CD8-positive, alpha-beta memory T cell (primary cell): ENCODE measurements around the gene ABCA2. TPM values are rescaled to one million over a fixed set of nuclear protein-coding genes. Genes with fewer than 3 reads are reported as not detected.
"Not testable (repeated sequence)": the region's sequence is repeated elsewhere in the genome, so short reads cannot be mapped to it uniquely, and the experiment has no call there.

Source experiments
- CTCF ChIA-PET: fragments of 350-600 bp; sonication (Branson Sonifier 250); formaldehyde crosslinking; loops from one replicate; lab custom pipeline; 2021; ENCODE audit warnings: antibody characterized with exemption; lab: Charles Lee
- POLR2A ChIA-PET: fragments of 350-600 bp; sonication (Branson Sonifier 250); formaldehyde crosslinking; loops from one replicate; lab custom pipeline; 2021; ENCODE audit warnings: antibody characterized with exemption; lab: Charles Lee
- DNase-seq, 5 donors: peaks; one replicate each; pipeline versions ENCODE4 v3.0.0 to v3.0.0-alpha.2; 2020 to 2022; ENCODE audit warnings: mixed read lengths in 1 of 5
- H3K27ac ChIP-seq: one replicate; pipeline ENCODE4 v1.7.0; 2013; ENCODE audit warnings: low read depth, mild to moderate bottlenecking, low read length, moderate library complexity
- H3K27me3 ChIP-seq: 2 replicates; pipeline ENCODE4 v1.7.0; 2013; ENCODE audit warnings: low read length, mild to moderate bottlenecking; ENCODE audit not compliant: insufficient read depth, poor library complexity, severe bottlenecking
- H3K36me3 ChIP-seq: 2 replicates; pipeline ENCODE4 v1.7.0; 2013; ENCODE audit warnings: mild to moderate bottlenecking, low read length, moderate library complexity; ENCODE audit not compliant: insufficient read depth
- H3K4me1 ChIP-seq: 2 replicates; pipeline ENCODE4 v1.7.0; 2013; ENCODE audit warnings: mild to moderate bottlenecking, low read length, moderate library complexity; ENCODE audit not compliant: insufficient read depth
- H3K4me3 ChIP-seq: 2 replicates; pipeline ENCODE4 v1.7.0; 2013; ENCODE audit warnings: mild to moderate bottlenecking, low read length
- H3K9me3 ChIP-seq: 2 replicates; pipeline ENCODE4 v1.7.0; 2013; ENCODE audit warnings: mild to moderate bottlenecking, low read length
- H3K27ac Mint-ChIP-seq, 8 donors: one replicate each; pipeline ENCODE4 v1.8.0; 2020 to 2021; ENCODE audit warnings: mixed read lengths in 8 of 8, mild to moderate bottlenecking in 6 of 8, inconsistent platforms in 3 of 8, moderate library complexity in 3 of 8
- H3K27me3 Mint-ChIP-seq, 2 donors: one replicate each; pipeline ENCODE4 v1.8.0; 2020 to 2021; ENCODE audit warnings: mixed read lengths in 2 of 2, mild to moderate bottlenecking in 1 of 2, moderate library complexity in 1 of 2
- H3K36me3 Mint-ChIP-seq, 3 donors: one replicate each; pipeline ENCODE4 v1.8.0; 2020 to 2021; ENCODE audit warnings: mixed read lengths in 3 of 3, inconsistent platforms in 1 of 3, mild to moderate bottlenecking in 1 of 3
- H3K4me1 Mint-ChIP-seq, 3 donors: one replicate each; pipeline ENCODE4 v1.8.0; 2020 to 2021; ENCODE audit warnings: mixed read lengths in 3 of 3, inconsistent platforms in 1 of 3, mild to moderate bottlenecking in 1 of 3
- H3K4me3 Mint-ChIP-seq, 7 donors: one replicate each; pipeline ENCODE4 v1.8.0; 2020 to 2021; ENCODE audit warnings: mixed read lengths in 7 of 7, mild to moderate bottlenecking in 6 of 7, moderate library complexity in 4 of 7, inconsistent platforms in 2 of 7
- H3K9me3 Mint-ChIP-seq, 5 donors: one replicate each; pipeline ENCODE4 v1.8.0; 2020 to 2022; ENCODE audit warnings: mixed read lengths in 5 of 5, mild to moderate bottlenecking in 3 of 5, moderate library complexity in 2 of 5, inconsistent platforms in 1 of 5
- polyA plus RNA-seq: library from polyadenylated mRNA; unstranded; fragments of 300-500 nt; fragmentation: Illumina TruSeq; gene quantifications from one replicate; pipeline ENCODE4 v1.2.3, GENCODE V29; 2021
- total RNA-seq, 2 experiments: library from RNA; stranded (reverse); gene quantifications; one replicate each; pipeline ENCODE4 v1.2.3, GENCODE V29; 2021

Gene ABCA2
- total and polyA plus RNA-seq, 3 experiments from 2014 or later: 15.9 to 20.7 (median 20.2) TPM

DNA sequence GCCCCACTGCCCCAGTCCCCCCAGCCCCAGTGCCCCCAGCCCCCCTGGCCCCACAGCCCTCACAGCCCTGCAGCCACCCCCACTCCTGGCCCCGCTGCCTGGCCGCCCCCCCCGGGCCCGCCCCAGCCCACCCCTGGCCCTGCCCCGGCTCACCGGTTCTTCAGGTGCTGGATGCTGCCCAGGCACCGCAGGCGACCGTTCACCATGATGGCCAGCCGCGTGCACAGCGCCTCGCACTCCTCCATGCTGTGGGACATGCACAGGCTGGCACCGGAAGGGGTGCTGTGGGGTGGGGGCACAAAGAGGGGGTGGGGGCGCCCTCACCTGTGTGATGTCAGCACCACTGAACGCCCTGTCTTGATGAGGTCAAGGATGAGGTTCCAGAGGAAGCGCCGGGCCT lies 18.8 kb downstream of the ABCA2 start:
- ChIA-PET CTCF (interaction anchor here (1.4 kb wide), 1 partner anchor 38 kb away, joined by 3 read pairs; no protein-coding TSS in a partner anchor), POLR2A (interaction anchor here (0.6 kb wide), 1 partner anchor 9 kb away, joined by 4 read pairs; no protein-coding TSS in a partner anchor)
- Mint-ChIP-seq H3K9me3 (no peaks in the 10 kb centered on the region), H3K4me1 (peaks cover 10 to 17% (median 15%) of the 10 kb centered on the region in 3 donors), H3K27ac (no peak overlapping the region), H3K36me3 (peaks cover 0 to 32% (median 0%) of the 10 kb centered on the region in 3 donors), H3K27me3 (no peaks in the 10 kb centered on the region), H3K4me3 (no peak overlapping the region)
- Histone ChIP-seq H3K4me3 (no peak overlapping the region), H3K9me3 (no peaks in the 10 kb centered on the region), H3K27ac (no peak overlapping the region), H3K27me3 (no peaks in the 10 kb centered on the region), H3K4me1 (no peaks in the 10 kb centered on the region), H3K36me3 (no peaks in the 10 kb centered on the region)
- DNase-seq: no peak

- Histone ChIP-seq H3K27me3 (no peaks in the 10 kb centered on the region), H3K9me3 (no peaks in the 10 kb centered on the region), H3K27ac (no peak overlapping the region), H3K36me3 (no peaks in the 10 kb centered on the region), H3K4me1 (no peaks in the 10 kb centered on the region), H3K4me3 (no peak overlapping the region)
- no peaks in the 10 kb centered on the region for H3K27me3 Mint-ChIP-seq
- H3K4me1 Mint-ChIP-seq: peaks cover 10 to 17% (median 15%) of the 10 kb centered on the region in 3 donors
- H3K4me3 Mint-ChIP-seq: no peak overlapping the region
- H3K36me3 Mint-ChIP-seq: peaks cover 0 to 27% (median 0%) of the 10 kb centered on the region in 3 donors
- ChIA-PET POLR2A (no interaction called here), CTCF (interaction anchor here (1.7 to 2.1 kb wide), 2 partner anchors 21 to 26 kb away, joined by 6 to 7 read pairs; no protein-coding TSS in a partner anchor)
- no peak overlapping the region for H3K27ac Mint-ChIP-seq
- DNase-seq: no peak
- no peaks in the 10 kb centered on the region for H3K9me3 Mint-ChIP-seq
Measured at GRCh38 chr9:137008312-137008711, 19.7 kb downstream of the ABCA2 start.

- Histone ChIP-seq H3K36me3 (no peaks in the 10 kb centered on the region), H3K27me3 (no peaks in the 10 kb centered on the region), H3K4me3 (no peak overlapping the region), H3K27ac (no peak overlapping the region), H3K4me1 (no peaks in the 10 kb centered on the region), H3K9me3 (no peaks in the 10 kb centered on the region)
- Mint-ChIP-seq H3K36me3 (peaks cover 0 to 27% (median 0%) of the 10 kb centered on the region in 3 donors), H3K27me3 (no peaks in the 10 kb centered on the region), H3K9me3 (no peaks in the 10 kb centered on the region), H3K4me3 (no peak overlapping the region), H3K4me1 (peaks cover 10 to 17% (median 15%) of the 10 kb centered on the region in 3 donors), H3K27ac (no peak overlapping the region)
- no peak for DNase-seq
- ChIA-PET POLR2A (no interaction called here), CTCF (interaction anchor here (1.7 to 2.1 kb wide), 2 partner anchors 21 to 27 kb away, joined by 6 to 7 read pairs; no protein-coding TSS in a partner anchor)
Measured at GRCh38 chr9:137007816-137008270, 20.2 kb downstream of the ABCA2 start.

DNA sequence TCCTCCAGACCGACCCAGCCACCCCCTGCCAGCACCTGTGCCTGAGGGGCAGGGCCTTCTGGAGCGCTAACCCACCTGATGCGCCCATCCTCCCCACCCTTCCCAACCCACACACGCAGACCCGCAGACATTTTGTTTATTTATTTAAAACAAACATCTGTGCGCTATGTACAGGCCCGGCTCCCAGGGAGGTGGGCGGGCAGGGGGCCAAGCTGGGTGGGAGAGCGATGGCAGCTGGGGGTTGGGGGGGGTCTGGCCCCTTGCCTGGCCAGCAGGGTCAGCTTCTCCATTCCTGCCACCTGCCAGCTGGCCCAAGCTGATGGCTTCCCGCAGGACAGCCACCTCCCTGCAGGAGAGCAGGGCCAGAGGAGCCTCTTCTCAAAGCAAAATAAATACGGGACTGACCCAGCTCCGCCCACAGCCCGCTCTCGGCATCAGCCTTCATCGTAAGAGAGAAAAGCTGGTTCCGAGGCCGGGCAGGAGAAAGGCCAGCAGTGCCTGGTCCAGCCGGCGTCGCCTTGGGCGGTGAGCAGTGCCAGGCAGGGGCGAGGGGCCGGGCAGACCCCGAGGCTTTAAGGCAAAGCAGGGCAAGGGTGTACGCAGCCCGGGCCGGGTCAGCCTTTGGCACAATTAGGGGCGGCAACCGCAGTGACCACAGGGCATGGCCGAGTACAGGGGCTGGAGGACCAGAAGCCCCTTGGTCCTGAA lies 20.8 kb downstream of the ABCA2 start:
- DNase-seq: no peak
- Histone ChIP-seq H3K4me3 (no peak overlapping the region), H3K9me3 (no peaks in the 10 kb centered on the region), H3K36me3 (no peaks in the 10 kb centered on the region), H3K27ac (no peak overlapping the region), H3K4me1 (no peaks in the 10 kb centered on the region), H3K27me3 (no peaks in the 10 kb centered on the region)
- CTCF ChIA-PET: interaction anchor here (1.7 to 2.1 kb wide), 2 partner anchors 22 to 27 kb away, joined by 6 to 7 read pairs; no protein-coding TSS in a partner anchor
- Mint-ChIP-seq H3K27me3 (no peaks in the 10 kb centered on the region), H3K4me3 (no peak overlapping the region), H3K27ac (no peak overlapping the region), H3K4me1 (peaks cover 10 to 17% (median 15%) of the 10 kb centered on the region in 3 donors), H3K36me3 (peaks cover 0 to 22% (median 0%) of the 10 kb centered on the region in 3 donors), H3K9me3 (no peaks in the 10 kb centered on the region)
- POLR2A ChIA-PET: no interaction called here

GRCh38 chr9:137006116-137007003 lies 21.7 kb downstream of the ABCA2 start:
- H3K4me1 Mint-ChIP-seq: peaks cover 10 to 17% (median 15%) of the 10 kb centered on the region in 3 donors
- H3K27ac ChIP-seq: no peak overlapping the region
- ChIA-PET POLR2A (interaction anchor here (0.6 kb wide), 1 partner anchor 12 kb away, joined by 3 read pairs; no protein-coding TSS in a partner anchor), CTCF (interaction anchor here (1.4 to 3.2 kb wide), 5 partner anchors 10 to 28 kb away, joined by 3 to 14 read pairs (median 6); partner anchors contain the start of genes ABCA2 and CLIC3)
- H3K4me3 Mint-ChIP-seq: peak overlapping the region in 5 of 7 donors; percentile 19 to 55 (median 28)
- H3K4me1 ChIP-seq: no peaks in the 10 kb centered on the region
- H3K36me3 Mint-ChIP-seq: peaks cover 0 to 15% (median 0%) of the 10 kb centered on the region in 3 donors
- H3K27me3 Mint-ChIP-seq: no peaks in the 10 kb centered on the region
- H3K27me3 ChIP-seq: no peaks in the 10 kb centered on the region
- H3K9me3 ChIP-seq: no peaks in the 10 kb centered on the region
- peak overlapping the region in 5 of 8 donors; percentile 17 to 90 (median 46) for H3K27ac Mint-ChIP-seq
- no peaks in the 10 kb centered on the region for H3K9me3 Mint-ChIP-seq
- no peak overlapping the region for H3K4me3 ChIP-seq
- DNase-seq: no peak
- H3K36me3 ChIP-seq: no peaks in the 10 kb centered on the region

- H3K4me1 Mint-ChIP-seq: peaks cover 19 to 33% (median 28%) of the 10 kb centered on the region in 3 donors
- peaks cover 11% of the 10 kb centered on the region for H3K4me1 ChIP-seq
- H3K4me3 ChIP-seq, H3K36me3 Mint-ChIP-seq, H3K4me3 Mint-ChIP-seq, H3K27me3 ChIP-seq, POLR2A ChIA-PET, H3K27ac ChIP-seq, H3K27me3 Mint-ChIP-seq, H3K36me3 ChIP-seq, H3K9me3 ChIP-seq, H3K9me3 Mint-ChIP-seq, DNase-seq: not testable (repeated sequence)
- H3K27ac Mint-ChIP-seq: peak overlapping the region in 1 of 8 donors; percentile 44
- CTCF ChIA-PET: interaction anchor here (1.5 to 3.2 kb wide), 4 partner anchors 8 to 56 kb away, joined by 4 to 25 read pairs (median 9); partner anchors contain the start of genes ABCA2 and CLIC3
Measured at GRCh38 chr9:137004285-137004684, 23.8 kb downstream of the ABCA2 start.

DNA sequence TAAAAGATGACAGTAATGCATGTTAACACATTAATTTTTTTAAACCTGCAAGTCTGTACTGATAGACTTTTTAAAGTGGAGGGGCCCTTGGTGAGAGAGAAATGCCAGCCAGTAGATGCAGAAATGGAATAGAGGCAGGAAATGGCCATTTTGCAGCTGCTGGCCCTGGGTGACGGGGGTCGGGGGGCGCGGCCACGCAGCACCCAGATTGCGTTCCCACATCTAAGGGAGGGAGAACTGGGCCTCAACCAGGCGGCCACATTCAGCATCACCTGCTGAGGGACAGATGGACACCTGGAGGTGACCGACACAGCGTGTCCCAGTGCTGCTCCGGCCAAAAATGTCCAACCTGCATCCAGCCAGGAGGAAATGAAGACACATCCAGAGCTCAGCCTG lies 25.4 kb downstream of the ABCA2 start:
- Histone ChIP-seq H3K27ac (no peak overlapping the region), H3K4me3 (no peak overlapping the region), H3K36me3 (no peaks in the 10 kb centered on the region), H3K9me3 (no peaks in the 10 kb centered on the region), H3K4me1 (peaks cover 26% of the 10 kb centered on the region), H3K27me3 (no peaks in the 10 kb centered on the region)
- POLR2A ChIA-PET: no interaction called here
- CTCF ChIA-PET: interaction anchor here (2.4 to 4.0 kb wide), 6 partner anchors 10 to 55 kb away, joined by 5 to 26 read pairs (median 16); partner anchors contain the start of genes ABCA2, FUT7 and PAXX
- Mint-ChIP-seq H3K9me3 (no peaks in the 10 kb centered on the region), H3K27ac (no peak overlapping the region), H3K4me1 (peaks cover 31 to 50% (median 41%) of the 10 kb centered on the region in 3 donors), H3K27me3 (no peaks in the 10 kb centered on the region), H3K36me3 (no peaks in the 10 kb centered on the region), H3K4me3 (no peak overlapping the region)
- DNase-seq: no peak
